Stimulated activated CD8-positive, alpha-beta memory T cell treated with anti-CD3 and anti-CD28 coated beads, Interleukin-12 subunit alpha, Interleukin-12 subunit beta, amount 100 ng/mL, for 24 hours (primary cell): ENCODE data around the gene FILIP1L.

Experiments used
- DNase-seq: peaks from one replicate; pipeline ENCODE4 v3.0.0-alpha.2; 2020; ENCODE audit errors: extremely low read depth

The FILIP1L gene

DNA sequence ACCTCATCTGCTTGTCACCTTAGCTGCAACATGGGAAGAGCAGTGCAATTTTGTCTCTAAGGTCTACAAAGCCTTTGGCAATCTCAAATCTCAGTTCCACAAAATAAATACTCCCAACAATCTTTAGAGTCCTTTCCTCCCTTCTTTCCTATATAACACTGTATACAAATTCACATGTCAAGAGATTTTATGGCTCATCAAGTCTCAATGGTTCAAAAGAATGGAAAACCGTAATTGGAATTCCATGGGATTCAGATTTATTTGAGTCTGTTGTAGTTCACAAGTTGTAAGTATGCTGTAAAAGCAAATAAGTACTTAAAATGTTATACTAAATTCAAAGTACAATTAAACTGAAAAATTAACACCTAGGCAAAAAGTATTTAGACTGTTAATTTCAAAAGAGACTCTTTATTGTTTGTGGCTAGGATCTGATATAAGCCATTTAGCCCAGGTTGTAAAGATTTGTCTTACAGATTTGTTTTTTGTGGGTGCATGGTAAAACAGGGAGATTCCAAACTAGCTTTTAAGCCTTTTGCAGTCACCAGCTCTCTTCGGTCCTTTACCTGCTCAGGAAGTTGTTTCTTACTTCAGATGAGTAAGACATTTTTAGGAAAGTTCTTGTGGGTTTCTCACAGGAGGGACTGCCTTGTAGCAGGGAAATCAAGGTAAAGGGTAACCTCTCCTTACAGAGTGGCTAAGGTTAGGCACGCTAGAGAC lies 246.5 kb downstream of the FILIP1L start:
- no peak for DNase-seq

- no peak for DNase-seq
Observed at GRCh38 chr3:99866261-99866761, 248.0 kb downstream of the FILIP1L start.

- DNase-seq, result no peak
Observed at GRCh38 chr3:99865321-99865720, 249.0 kb downstream of the FILIP1L start.

GRCh38 chr3:99864289-99864688 lies 250.0 kb downstream of the FILIP1L start:
- DNase-seq, result no peak

DNA sequence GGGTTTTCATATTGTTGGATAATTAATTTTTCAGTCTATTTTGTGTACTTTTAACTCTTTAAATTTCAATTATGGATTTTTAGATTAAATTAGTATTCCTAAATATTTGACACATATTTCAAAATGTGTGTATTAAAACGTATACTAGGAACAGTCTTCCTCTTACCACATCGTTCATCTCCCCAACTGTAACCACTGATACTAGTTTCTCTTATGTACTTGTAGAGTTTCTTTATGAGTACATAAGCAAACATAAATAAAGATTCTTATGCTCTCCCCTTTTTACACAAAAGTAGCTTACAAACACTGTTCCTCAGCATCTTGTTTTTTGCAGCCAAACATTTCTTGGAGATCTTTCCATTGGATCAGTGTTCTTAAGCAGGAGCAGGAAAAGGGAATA lies 250.7 kb downstream of the FILIP1L start:
- no peak for DNase-seq

GRCh38 chr3:99863002-99863401 lies 251.3 kb downstream of the FILIP1L start:
- DNase-seq, result no peak

- DNase-seq, result no peak
Observed at GRCh38 chr3:99862208-99862607, 252.1 kb downstream of the FILIP1L start.

GRCh38 chr3:99861216-99861615 lies 253.1 kb downstream of the FILIP1L start:
- DNase-seq, result no peak

- DNase-seq, result no peak
Observed at GRCh38 chr3:99859825-99860224, 254.5 kb downstream of the FILIP1L start.

DNA sequence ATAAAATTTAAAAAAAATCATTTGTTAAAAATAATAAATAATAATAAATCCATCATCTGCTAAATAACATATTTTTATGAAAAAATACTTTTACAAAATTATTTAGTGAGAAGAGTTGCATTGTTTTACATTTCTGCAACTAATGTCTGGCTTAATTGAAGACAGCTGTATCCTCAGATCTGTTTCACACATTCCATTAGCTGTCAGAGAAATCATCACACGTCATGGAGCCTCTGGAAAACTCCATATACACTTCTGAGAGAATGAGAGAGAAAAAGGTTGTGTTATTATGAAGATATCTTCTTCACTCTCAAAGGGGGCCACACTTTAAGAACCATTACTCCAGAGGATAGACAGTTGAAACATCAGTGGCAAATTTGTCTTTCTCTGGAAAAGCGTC lies 255.8 kb downstream of the FILIP1L start:
- DNase-seq, result no peak

DNA sequence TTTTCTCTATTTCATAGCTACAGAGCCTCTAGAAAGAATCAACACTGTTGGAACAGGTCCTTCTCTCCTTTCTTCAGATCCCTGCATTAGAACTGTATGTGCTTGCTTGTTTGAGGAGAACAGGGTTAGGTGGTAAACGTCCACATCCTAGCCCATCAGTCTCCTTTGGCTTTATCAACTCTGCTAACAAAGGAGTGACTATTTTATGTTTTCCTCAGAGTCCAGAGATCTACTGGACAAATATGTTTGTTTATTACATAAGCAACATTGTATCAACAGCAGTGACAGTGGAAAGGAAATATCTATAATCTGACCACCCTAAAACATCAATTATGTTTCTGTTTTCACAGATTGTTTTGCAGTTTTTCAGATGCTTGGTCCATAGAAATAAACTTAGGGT lies 257.0 kb downstream of the FILIP1L start:
- DNase-seq, result no peak

DNA sequence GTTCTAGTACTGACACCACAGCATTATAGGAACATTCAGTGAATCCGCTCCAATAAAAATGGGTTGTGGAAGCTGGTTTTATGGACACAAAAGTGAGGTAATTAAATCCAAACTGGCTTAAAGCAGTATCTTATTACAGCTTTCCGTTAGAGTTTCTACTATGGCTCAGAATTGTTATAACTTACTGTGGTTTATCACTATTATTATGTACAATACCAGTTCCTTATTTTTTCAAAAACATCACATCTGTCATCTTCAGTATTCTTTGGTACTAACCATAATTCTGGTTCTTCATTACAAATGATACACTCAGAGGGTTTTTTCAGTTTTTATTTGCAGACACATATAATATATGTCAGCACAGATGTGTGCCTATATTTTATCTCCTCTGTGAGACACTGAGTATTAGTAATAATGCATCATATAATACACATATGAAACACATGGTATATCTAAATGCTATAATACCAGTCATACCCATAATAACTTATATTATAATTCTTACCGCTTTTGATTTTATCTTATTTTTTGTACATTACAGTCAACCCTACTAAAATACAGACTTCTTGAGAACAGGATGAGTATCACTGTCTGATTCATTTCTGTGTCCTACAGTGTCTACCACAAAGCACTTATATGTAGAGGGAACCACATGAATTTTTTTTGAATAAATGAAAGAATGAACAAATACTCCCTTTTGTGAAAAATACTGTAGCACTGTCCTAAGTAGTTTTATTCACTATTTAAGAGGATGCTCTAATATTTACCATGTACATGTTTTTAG lies 257.7 kb downstream of the FILIP1L start:
- no peak for DNase-seq

GRCh38 chr3:99855900-99856299 lies 258.4 kb downstream of the FILIP1L start:
- DNase-seq, result no peak

DNA sequence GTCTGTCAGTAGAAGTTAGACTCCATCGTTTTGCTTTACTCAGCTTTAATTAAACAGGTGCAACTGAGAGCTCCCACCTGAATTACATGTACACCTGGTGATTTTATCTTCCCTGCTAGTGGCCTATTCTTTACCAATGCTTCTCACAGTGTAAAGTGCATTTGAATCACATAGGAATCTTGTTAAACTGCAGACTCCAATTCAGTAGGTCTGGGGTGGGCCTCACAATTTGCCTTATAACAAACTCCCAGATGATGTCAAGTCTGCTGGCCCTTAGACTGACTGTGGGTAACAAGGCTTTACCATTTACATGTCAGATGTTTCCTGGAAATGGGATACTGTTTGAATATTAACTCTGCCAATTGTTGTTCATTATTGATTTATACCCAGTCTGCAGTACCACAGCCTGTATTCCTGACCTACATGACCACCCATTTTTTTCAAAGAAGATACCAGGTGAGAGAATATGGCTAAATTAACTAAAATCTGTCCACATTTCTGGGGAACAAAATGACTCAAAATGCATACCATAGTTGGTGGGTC lies 259.5 kb downstream of the FILIP1L start:
- DNase-seq, result no peak

DNA sequence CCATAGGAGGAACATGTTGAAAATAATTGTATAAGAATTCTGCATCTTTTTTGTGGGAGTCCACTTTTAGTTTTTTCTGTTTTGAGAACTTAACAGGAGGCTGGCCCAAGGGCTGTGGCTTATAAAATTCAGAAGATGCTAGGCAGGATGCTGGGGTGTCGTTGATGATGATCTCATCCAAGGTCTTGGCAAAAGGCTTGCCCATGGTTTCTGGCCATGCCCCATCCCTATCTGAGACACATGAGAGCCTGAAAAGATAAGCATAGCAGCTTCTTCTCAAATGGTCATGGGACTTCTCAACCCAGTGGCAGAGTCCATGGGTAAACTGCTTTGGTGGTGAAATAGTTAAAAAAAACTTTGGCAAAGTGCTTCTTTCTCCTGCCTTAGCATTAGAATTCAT lies 261.4 kb downstream of the FILIP1L start:
- DNase-seq, result no peak

- DNase-seq, result no peak
Observed at GRCh38 chr3:99851955-99852354, 262.3 kb downstream of the FILIP1L start.

DNA sequence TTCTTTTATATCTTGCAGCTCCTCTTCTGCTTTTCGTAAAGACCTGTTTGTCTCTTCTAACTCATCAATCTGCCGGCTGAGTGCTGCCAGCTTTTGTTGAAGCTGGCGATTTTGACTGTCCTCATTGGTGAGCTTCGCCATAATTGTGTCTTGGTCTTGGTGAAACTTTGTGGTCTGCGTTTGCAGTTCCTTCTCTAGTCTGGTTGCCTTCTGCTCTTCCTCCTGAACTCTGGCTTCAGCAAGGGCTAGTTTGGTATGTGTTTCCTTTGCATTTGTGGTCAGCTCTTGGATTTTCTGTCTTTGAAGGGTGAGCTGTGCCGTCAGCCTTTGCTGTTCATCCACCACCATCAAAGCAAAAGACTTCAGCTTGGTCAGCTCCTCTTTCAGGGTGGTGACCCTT lies 263.7 kb downstream of the FILIP1L start:
- no peak for DNase-seq

DNA sequence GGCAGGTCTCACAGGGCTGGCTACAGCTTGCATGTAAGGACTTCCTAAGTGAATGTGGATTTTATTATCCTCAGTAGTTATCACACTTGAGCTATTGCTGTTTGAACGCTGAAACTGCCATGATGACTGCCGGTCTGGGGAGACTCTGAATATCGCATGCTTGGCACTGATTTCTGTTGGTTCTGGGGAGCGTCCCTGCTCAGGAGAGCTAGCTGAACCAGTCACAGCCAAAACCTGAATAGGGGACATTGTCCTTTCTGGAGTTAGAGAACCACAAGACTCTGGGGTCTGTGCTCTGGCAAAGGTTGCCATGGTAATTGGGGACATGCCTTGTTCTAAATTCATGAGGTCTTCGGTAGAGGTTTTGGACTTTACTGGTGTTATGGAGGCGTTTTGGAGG lies 265.9 kb downstream of the FILIP1L start:
- DNase-seq, result no peak

- DNase-seq, result no peak
Observed at GRCh38 chr3:99846477-99847160, 267.7 kb downstream of the FILIP1L start.

- no peak for DNase-seq
Observed at GRCh38 chr3:99845999-99846398, 268.3 kb downstream of the FILIP1L start.

- DNase-seq, result no peak
Observed at GRCh38 chr3:99845331-99845730, 269.0 kb downstream of the FILIP1L start.

- no peak for DNase-seq
Observed at GRCh38 chr3:99843590-99844258, 270.6 kb downstream of the FILIP1L start.
